SKM-1 treated with dmso at 0.1 percent for 144 hours (cell line): ENCODE measurements around the gene RTN4R.

ENCODE experiments used
- DNase-seq: peaks from one replicate; lab custom pipeline; 2025; ENCODE audit not compliant: unreplicated experiment; lab: John Stamatoyannopoulos, UW

RTN4R gene

DNA sequence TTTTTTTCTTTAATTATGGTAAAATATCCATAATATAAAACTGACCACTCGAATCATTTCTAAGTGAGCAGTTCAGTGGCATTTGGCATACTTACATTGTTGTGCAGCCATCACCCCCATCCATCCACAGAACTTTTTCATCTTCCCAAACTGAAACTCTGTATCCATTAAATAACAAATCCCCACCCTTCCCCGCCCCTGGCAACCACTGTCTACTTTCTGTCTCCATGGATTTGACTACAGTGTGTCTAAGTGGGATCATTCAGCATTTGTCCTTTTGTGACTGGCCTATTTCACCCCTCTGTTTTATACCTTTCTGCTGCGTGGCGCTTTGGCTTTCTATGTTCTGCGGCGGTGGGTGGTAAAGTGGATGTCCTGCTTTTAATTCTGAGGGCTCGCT, 49.1 kb downstream of the RTN4R start:
- no peak for DNase-seq

DNA sequence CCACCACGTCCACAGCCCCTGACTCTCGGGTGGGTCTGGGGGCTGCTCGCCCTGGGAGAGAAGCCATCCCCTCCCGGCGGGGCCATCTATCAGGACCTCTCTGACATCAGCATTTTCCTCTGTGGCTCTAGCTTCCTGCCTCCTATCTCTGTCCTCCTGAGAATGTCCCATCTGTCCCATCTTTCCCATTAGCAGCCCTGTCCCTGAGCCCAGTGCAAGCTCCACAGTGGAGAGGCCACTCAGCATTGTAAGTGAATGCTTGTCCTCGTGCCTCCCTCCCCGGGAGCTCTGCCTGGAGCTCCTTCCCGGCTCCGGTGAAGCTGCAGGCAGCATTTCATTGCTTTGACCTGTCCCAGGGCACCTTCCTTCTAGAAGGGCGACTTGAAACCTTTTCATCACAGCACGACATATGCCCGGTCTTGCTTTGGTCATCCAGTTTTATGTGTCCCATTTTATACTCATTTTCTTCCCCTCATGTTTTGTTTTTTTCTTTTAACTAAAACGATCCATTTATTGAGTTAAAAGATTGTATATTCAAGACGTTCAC, 49.7 kb downstream of the RTN4R start:
- DNase-seq, result no peak

DNA sequence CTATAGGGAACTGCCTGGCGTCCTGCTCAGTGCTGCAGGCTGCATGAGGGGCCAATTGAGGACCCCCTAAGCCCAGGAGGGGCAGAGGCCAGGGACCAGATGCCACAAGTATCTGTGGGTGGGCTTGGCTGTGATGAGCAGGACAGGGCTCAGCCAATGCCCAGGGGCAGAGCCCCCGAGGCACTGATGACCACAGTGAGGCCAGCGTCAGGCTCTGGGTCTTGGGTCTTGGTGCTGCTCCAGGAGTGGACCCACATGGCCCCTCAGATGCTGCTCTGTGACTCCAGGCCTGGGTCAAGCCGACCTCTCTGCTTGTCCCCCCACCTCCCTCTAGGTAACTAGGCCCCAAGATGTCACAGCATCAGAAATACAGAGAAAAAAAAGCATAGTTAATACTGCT, 50.6 kb downstream of the RTN4R start:
- DNase-seq, result no peak

DNA sequence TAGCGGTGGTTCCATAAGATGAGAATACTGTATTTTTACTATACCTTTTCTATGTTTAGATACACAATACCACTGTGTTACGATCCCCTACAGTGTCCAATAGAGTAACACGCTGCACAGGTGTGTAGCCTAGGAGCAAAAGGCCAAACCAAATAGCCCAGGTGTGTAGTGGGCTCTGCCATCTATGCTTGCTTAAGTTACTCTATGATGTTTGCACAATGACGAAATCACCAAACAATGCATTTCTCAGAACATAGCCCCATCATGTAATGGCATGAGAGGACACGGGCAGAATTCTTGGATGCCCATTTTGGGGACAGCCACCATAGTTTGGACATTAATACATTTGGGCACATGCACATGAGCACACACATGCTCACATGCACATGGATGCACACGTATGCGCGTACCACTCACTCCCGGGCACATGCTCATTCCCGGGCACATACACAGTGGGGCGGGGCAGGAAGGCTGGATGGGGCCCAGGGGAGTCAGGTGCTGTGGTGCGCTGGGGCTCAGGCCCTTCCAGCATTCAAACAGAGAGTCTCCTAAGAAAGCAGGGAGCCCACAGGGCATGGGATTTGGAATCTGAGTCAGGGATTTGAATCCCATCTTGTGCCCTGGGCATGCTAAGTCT, 51.1 kb downstream of the RTN4R start:
- no peak for DNase-seq

DNA sequence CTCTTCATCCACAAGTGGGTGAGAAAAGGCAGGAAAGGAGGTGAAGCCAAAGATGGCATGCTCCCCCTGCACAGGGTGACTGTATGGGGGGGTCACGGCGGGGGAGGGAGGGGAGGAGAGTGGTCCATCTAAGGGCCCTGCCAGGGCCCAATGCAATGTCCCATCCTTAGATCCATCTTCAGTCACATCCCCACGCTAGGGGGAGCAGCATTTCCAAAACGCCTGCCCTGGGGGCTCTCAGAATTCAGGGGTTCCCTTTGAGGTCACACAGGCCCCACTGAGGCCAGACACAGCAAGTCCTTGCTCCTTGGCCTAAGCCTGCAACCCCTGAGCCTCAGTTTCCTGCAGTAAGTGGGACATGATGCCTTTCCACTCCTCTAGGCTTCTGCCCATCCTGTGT, 52.4 kb downstream of the RTN4R start:
- DNase-seq, result no peak

DNA sequence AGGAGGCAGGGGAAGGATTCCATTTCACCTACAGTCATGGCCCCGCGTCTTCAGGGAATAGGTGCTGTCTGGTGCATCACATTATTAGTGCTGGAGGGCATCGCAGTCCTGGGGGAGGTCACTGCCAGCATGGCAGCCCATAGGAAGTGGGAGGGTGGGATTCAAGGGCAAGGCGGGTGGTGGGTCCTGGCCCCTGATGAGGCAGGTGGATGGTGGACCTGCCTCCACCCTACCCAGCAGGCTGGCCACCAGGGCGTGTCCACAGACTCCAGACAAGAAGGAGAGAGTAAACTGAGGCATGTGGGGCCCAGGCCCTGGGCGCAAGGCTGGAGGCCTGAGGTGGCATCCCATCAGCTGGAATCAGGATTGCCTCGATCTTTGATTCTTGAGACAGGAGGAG, 53.3 kb downstream of the RTN4R start:
- no peak for DNase-seq

DNA sequence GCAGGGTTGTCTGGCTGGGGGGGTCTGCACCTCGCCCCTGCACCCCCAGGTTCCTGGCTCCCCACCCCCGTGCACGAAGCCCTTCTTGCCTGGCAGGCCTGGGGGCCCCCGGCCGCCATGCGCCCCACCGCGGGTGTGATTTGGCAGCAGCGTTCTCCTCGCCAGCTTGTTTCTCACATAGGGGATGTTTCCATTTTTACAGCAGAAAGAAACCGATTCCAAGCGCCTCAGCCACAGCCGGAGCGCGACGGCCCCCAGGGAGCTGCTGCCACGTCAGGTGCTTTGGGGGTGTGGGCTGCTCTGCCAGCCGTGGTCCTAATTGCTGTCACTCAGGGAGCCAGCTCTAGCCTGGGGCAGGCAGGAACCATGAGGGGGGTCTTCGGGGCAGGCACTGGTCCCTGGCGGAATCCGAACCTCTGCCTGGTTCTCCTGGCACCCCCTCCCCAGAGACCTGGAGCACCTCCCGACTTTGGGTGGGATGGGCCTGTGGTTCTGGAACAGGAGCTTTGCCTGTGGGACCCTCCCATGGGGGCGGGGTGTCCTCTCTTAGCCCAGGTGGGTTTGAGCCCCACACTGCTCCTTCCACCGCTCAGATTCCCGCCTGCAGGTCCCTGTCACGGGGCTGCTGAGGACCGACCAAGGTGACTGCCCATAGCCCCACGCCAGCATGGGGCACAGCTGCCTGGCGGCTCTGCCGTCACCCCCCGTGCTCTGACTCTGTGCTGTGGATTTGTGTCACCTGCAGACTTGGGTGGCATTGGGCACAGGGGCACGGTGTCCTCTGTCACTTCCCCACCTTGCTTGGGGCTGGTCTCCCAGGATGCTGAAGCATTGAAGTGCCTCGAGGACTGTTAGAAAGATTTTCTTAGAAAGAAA, 54.0 kb downstream of the RTN4R start:
- no peak for DNase-seq

DNA sequence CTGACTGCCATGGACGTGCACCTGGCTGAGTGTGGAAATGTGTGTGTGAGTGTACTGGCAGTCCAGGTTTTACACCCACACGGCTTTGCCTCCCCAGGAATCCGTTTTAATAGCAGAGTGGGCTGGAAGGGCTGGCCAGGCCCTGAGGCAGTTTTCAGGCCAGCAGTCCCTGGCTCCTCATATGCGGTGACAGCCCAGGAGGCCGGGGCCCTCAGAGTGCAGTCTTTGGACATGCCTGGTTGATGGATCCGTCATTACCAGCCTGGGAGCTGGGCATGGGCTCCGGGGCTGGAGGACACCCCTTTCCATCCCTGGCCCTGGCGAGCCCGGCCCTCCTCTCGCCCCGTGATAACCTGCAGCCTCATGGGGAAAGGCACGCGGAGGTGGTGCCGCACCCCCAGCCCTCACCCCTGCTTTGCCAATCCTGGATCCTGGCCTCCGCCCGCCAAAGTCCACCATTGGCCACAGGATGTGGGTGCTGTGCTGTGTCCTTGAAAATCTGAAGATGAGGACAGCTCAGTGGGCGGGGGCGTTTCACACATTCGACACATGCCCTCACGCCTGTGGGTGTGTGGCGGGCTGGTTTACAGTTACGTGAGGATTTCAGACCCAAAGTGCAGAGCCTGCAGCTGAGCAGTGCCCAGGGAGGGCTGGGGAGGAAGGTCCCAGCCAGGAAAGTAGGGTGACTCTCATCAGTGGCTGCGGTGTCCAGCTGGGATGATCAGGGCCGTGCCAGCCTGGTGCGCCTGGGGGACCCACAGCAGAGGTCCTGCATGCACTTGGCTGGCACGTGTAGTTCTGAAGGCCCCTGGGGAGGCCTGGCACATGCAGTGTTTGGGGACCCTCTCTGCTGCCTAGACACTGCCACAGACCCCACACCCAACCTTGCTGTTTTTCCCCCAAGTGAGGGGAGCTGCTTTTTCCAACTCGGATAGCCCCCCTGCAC, 55.1 kb downstream of the RTN4R start:
- DNase-seq, result no peak

GRCh38 chr22:20211997-20212753, 55.9 kb downstream of the RTN4R start:
- DNase-seq, result no peak

- DNase-seq, result no peak
These were observed 56.6 kb downstream of the RTN4R start for GRCh38 chr22:20211409-20211996.

DNA sequence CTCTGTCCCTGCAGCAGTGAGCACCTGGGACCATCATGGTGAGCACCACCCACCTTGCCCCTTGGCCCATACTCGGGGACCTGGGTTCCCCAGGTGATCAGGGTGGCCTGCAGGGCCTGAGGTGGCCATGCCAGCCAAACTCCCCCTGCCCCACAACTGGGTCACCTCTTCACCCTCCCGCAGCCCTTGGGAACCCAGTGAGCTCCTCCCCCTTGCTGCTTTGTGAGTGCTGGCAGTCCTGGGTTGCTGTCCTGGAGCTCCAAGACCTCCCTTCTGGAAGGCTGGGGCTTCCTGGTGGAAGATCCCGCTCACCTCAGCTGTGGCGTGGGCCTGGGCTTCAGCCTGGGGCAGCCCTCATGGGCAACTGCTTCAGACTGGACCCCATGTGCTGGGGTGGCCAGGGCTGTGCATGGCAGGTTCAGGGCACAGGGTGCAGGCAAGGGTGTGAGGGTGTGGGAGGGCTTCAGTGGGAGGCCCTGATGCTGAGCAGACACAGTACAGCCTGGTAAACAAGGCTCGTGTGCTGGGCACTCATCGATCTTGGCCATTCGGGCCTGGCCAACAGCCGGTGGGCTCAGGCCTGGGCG, 57.6 kb downstream of the RTN4R start:
- no peak for DNase-seq

GRCh38 chr22:20209761-20210250, 58.3 kb downstream of the RTN4R start:
- no peak for DNase-seq

DNA sequence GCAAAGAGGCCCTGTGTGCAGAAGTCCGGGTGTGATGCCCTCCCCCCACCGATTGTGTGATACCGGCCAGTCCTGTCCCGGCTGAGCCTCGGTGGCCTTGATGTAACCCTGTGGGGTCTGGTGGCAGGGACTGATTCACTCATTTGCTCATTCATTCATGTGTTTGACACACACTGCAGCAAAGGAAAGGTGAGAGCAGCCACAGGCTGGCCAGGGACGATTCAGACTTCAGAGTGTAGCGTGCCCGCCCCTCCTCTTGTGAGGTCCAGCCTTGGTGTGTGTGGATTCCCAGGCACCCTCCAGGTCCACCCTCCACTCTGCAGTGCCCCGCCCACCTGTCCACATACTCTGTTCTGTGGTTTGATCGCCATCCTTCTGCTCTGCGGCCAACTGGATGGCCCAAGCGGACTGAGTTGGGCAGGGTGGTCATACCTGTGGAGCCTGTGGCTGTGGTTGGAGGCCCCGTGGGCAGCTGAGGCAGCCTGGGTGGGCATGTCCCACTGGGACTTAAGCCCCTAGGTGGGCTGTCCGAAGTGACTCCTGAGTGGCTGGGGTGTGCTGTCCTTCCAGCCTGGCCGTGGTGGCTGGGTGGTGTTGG, 59.3 kb downstream of the RTN4R start:
- no peak for DNase-seq

GRCh38 chr22:20207277-20208025, 60.7 kb downstream of the RTN4R start:
- DNase-seq, result no peak

DNA sequence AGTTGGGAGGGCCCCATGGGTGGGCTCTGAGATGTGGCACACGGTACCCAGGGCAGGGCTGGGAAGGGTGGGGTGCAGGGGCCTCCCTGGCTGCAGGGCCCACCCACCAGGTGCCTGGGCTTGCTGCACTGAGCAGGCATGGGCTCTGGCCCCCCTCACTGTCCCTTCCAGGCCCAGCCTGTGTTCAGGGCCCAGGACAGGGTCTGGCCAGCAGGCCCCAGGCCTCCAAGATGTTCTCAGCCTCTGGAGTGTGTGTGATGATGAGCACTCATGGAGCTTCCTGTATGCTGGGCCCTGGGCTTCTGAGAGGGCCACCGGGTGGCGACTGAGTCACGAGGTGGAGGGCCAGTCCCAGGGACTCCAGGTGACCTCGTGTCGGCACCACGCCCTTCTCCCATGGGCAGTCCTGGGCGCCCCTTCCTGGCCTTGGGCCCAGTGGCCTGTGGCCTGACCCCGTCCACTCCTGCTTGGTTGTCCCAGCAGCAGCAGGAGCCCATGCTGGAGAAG, 61.4 kb downstream of the RTN4R start:
- DNase-seq, result no peak

- DNase-seq, result peak; percentile 35
These were observed 62.0 kb downstream of the RTN4R start for GRCh38 chr22:20205964-20206708.

GRCh38 chr22:20205464-20205963, 62.6 kb downstream of the RTN4R start:
- no peak for DNase-seq
